ENCODE measurements around the gene SIRT6. TPM values are rescaled to one million over a fixed set of nuclear protein-coding genes. Genes with fewer than 3 reads are reported as not detected.
A peak's percentile ranks its signal among the peaks of the same experiment; 100 is the strongest.

The SIRT6 gene
- total RNA-seq, 1 experiment from 2014 or later = 28.1 TPM

DNA sequence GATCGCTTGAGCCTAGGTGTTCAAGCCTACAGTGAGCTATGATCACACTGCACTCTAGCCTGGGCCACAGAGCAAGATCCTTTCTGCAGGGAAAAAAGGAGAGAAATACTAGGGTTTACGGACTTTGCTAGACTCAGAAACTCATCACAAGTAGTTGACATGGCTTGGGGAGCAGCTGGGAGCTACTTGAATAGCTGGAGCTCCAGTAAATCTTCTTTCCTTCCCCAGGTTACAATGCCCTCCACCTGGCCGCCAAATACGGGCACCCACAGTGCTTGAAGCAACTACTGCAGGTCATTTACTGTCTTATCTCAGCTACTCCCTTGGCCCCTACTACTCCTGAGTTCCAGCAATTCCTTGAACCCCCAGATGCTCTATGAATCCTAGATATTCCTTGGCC, 19.4 kb upstream of the SIRT6 start:
- Mint-ChIP-seq H3K9me3 (peaks cover 18% of the 10 kb centered on the region), H3K36me3 (peaks cover 5% of the 10 kb centered on the region; the same call in 1 of the 2 replicates), H3K4me1 (peaks cover 11% of the 10 kb centered on the region), H3K27me3 (ENCODE audit: low read depth) (peaks cover 34% of the 10 kb centered on the region), H3K4me3 (no peak overlapping the region), H3K27ac (no peak overlapping the region)
- ATAC-seq = no peak
- ChIA-PET CTCF (interaction anchor here (0.6 to 5.6 kb wide), 8 partner anchors 12 to 214 kb away, joined by 4 to 50 read pairs (median 4); no protein-coding TSS in a partner anchor), POLR2A (no interaction called here)
- no peak for DNase-seq (ENCODE audit: low spot score)
- TF ChIP-seq ATF1 (CRISPR knock-in tag; IDR thresholded peaks at IDR 0.05) = no peak
- TF ChIP-seq NFATC4 (CRISPR knock-in tag; IDR thresholded peaks at IDR 0.05) = no peak

DNA sequence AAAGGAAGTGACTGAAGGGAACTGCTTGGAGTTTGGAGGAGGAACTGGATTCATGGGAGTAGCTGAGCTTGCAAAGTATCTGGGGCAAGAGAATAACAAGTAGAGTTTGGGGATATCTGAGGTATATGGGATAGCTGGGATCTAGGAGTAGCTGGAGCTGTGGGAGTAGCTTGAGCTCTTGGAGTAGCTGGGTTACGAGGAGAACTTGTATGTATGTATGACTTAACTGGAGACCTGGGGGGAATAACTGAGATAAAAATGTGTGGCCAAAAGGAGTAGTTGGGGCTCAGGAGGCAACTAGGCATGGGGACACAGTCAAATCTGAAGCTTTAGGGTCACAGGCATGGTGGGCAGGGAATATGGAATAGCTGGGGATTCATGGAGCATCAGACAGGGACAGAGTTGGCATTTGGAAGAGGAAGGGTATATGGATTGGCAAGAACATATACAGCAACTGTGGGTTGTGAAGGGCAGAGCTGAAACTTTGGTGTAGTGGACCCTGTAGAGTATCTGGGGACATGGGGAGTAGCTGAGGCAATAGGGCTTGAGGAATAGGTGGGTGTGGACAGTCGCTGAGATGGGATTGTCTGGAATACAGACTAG, 18.7 kb upstream of the SIRT6 start:
- H3K36me3 Mint-ChIP-seq = peaks cover 5% of the 10 kb centered on the region; the same call in 1 of the 2 replicates
- ATAC-seq (no peak), DNase-seq (ENCODE audit: low spot score) (no peak)
- H3K9me3 Mint-ChIP-seq = peaks cover 18% of the 10 kb centered on the region
- no peak overlapping the region for H3K27ac Mint-ChIP-seq
- TF ChIP-seq, protein P1, sequence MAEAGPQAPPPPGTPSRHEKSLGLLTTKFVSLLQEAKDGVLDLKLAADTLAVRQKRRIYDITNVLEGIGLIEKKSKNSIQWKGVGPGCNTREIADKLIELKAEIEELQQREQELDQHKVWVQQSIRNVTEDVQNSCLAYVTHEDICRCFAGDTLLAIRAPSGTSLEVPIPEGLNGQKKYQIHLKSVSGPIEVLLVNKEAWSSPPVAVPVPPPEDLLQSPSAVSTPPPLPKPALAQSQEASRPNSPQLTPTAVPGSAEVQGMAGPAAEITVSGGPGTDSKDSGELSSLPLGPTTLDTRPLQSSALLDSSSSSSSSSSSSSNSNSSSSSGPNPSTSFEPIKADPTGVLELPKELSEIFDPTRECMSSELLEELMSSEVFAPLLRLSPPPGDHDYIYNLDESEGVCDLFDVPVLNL (CRISPR knock-in tag; IDR thresholded peaks at IDR 0.05; ENCODE audit: borderline replicate concordance, low read depth) = no peak
- TF ChIP-seq, protein P2, sequence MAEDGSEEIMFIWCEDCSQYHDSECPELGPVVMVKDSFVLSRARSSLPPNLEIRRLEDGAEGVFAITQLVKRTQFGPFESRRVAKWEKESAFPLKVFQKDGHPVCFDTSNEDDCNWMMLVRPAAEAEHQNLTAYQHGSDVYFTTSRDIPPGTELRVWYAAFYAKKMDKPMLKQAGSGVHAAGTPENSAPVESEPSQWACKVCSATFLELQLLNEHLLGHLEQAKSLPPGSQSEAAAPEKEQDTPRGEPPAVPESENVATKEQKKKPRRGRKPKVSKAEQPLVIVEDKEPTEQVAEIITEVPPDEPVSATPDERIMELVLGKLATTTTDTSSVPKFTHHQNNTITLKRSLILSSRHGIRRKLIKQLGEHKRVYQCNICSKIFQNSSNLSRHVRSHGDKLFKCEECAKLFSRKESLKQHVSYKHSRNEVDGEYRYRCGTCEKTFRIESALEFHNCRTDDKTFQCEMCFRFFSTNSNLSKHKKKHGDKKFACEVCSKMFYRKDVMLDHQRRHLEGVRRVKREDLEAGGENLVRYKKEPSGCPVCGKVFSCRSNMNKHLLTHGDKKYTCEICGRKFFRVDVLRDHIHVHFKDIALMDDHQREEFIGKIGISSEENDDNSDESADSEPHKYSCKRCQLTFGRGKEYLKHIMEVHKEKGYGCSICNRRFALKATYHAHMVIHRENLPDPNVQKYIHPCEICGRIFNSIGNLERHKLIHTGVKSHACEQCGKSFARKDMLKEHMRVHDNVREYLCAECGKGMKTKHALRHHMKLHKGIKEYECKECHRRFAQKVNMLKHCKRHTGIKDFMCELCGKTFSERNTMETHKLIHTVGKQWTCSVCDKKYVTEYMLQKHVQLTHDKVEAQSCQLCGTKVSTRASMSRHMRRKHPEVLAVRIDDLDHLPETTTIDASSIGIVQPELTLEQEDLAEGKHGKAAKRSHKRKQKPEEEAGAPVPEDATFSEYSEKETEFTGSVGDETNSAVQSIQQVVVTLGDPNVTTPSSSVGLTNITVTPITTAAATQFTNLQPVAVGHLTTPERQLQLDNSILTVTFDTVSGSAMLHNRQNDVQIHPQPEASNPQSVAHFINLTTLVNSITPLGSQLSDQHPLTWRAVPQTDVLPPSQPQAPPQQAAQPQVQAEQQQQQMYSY (CRISPR knock-in tag; IDR thresholded peaks at IDR 0.05) = no peak
- no peak for TF ChIP-seq ZNF232 (CRISPR knock-in tag; IDR thresholded peaks at IDR 0.05)
- TF ChIP-seq ZNF396 (CRISPR knock-in tag; IDR thresholded peaks at IDR 0.05; ENCODE audit: borderline replicate concordance) = no peak
- ChIA-PET POLR2A (interaction anchor here (0.6 kb wide), 1 partner anchor 35 kb away, joined by 3 read pairs; no protein-coding TSS in a partner anchor), CTCF (interaction anchor here (1.1 to 5.6 kb wide), 9 partner anchors 12 to 214 kb away, joined by 3 to 50 read pairs (median 7); no protein-coding TSS in a partner anchor)
- no peak overlapping the region for H3K4me3 Mint-ChIP-seq
- H3K4me1 Mint-ChIP-seq = peaks cover 11% of the 10 kb centered on the region
- H3K27me3 Mint-ChIP-seq (ENCODE audit: low read depth) = peaks cover 41% of the 10 kb centered on the region

DNA sequence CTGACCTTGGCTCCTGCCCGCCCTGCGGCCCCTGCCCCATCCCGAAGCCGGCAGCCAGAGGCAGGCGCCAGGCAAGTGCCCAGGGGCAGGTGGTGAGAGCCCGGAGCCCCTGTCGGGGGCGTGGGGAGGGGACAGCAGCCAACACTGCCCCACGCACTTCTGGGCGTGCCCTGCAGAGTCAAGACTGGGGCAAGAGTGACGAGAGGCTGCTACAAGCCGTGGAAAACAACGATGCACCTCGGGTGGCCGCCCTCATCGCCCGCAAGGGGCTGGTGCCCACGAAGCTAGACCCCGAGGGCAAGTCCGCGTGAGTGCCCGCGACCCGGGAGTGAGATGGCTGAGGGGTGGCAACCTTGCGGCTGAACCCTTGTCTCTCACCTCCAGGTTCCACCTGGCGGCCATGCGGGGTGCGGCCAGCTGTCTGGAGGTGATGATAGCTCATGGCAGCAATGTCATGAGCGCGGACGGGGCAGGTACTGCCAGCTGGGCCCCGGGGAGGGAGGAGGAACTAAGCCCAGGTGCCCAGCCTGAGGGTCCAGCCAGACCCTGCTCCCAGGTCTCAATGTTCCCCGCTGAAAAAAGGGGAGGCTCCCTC, 17.4 kb upstream of the SIRT6 start:
- Mint-ChIP-seq H3K4me1 (peaks cover 12% of the 10 kb centered on the region), H3K27me3 (ENCODE audit: low read depth) (peaks cover 49% of the 10 kb centered on the region), H3K27ac (no peak overlapping the region), H3K4me3 (peak overlapping the region; percentile 7; the same call in 1 of the 2 replicates), H3K9me3 (peaks cover 18% of the 10 kb centered on the region), H3K36me3 (peaks cover 5% of the 10 kb centered on the region; the same call in 1 of the 2 replicates)
- CTCF ChIA-PET = interaction anchor here (0.6 to 5.6 kb wide), 11 partner anchors 10 to 1069 kb away, joined by 3 to 50 read pairs (median 6); partner anchors contain the start of gene YJU2
- TF ChIP-seq RORB (CRISPR knock-in tag; IDR thresholded peaks at IDR 0.05) (no peak), ELF4 (CRISPR knock-in tag; IDR thresholded peaks at IDR 0.05; ENCODE audit: low read depth) (no peak), FOXK1 (CRISPR knock-in tag; IDR thresholded peaks at IDR 0.05) (no peak)
- TF ChIP-seq, protein P3, sequence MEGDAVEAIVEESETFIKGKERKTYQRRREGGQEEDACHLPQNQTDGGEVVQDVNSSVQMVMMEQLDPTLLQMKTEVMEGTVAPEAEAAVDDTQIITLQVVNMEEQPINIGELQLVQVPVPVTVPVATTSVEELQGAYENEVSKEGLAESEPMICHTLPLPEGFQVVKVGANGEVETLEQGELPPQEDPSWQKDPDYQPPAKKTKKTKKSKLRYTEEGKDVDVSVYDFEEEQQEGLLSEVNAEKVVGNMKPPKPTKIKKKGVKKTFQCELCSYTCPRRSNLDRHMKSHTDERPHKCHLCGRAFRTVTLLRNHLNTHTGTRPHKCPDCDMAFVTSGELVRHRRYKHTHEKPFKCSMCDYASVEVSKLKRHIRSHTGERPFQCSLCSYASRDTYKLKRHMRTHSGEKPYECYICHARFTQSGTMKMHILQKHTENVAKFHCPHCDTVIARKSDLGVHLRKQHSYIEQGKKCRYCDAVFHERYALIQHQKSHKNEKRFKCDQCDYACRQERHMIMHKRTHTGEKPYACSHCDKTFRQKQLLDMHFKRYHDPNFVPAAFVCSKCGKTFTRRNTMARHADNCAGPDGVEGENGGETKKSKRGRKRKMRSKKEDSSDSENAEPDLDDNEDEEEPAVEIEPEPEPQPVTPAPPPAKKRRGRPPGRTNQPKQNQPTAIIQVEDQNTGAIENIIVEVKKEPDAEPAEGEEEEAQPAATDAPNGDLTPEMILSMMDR (IDR thresholded peaks at IDR 0.05) = no peak; the same call in 1 of the 2 replicates
- TF ChIP-seq, protein P4, sequence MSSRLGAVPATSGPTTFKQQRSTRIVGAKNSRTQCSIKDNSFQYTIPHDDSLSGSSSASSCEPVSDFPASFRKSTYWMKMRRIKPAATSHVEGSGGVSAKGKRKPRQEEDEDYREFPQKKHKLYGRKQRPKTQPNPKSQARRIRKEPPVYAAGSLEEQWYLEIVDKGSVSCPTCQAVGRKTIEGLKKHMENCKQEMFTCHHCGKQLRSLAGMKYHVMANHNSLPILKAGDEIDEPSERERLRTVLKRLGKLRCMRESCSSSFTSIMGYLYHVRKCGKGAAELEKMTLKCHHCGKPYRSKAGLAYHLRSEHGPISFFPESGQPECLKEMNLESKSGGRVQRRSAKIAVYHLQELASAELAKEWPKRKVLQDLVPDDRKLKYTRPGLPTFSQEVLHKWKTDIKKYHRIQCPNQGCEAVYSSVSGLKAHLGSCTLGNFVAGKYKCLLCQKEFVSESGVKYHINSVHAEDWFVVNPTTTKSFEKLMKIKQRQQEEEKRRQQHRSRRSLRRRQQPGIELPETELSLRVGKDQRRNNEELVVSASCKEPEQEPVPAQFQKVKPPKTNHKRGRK (CRISPR knock-in tag; IDR thresholded peaks at IDR 0.05; ENCODE audit: borderline replicate concordance) = no peak
- TF ChIP-seq, protein P5, sequence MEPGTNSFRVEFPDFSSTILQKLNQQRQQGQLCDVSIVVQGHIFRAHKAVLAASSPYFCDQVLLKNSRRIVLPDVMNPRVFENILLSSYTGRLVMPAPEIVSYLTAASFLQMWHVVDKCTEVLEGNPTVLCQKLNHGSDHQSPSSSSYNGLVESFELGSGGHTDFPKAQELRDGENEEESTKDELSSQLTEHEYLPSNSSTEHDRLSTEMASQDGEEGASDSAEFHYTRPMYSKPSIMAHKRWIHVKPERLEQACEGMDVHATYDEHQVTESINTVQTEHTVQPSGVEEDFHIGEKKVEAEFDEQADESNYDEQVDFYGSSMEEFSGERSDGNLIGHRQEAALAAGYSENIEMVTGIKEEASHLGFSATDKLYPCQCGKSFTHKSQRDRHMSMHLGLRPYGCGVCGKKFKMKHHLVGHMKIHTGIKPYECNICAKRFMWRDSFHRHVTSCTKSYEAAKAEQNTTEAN (CRISPR knock-in tag; IDR thresholded peaks at IDR 0.05) = peak; percentile 44; the same call in 1 of the 2 replicates
- ATAC-seq (peak; percentile 45), DNase-seq (ENCODE audit: low spot score) (peak; percentile 75)
- POLR2A ChIA-PET = no interaction called here

All from WTC11 (cell line).